Sigmoid colon (tissue), 4 donors: Measurements from ENCODE around the gene MARVELD3.

Experiments
- EP300 ChIP-seq, 4 donors: sonication (generic); formaldehyde crosslinking; IDR thresholded peaks; one replicate each; pipeline ENCODE4 v1.6.1; 2017; ENCODE audit warnings: antibody characterized with exemption in 4 of 4
- POLR2AphosphoS5 ChIP-seq, 4 donors: sonication (generic); formaldehyde crosslinking; IDR thresholded peaks; one replicate each; pipeline ENCODE4 v1.6.1; 2017; ENCODE audit warnings: antibody characterized with exemption in 4 of 4
- TF ChIP-seq, protein P1 (sequence below), 4 experiments: fragments of 450-650 bp in 3 of 4; fragments of 200-600 bp in 1 of 4; IDR thresholded peaks; one replicate each; pipeline ENCODE4 v1.5.1; 2016 to 2019; ENCODE audit warnings: antibody characterized with exemption in 4 of 4, mild to moderate bottlenecking in 3 of 4, moderate library complexity in 2 of 4

DNA sequence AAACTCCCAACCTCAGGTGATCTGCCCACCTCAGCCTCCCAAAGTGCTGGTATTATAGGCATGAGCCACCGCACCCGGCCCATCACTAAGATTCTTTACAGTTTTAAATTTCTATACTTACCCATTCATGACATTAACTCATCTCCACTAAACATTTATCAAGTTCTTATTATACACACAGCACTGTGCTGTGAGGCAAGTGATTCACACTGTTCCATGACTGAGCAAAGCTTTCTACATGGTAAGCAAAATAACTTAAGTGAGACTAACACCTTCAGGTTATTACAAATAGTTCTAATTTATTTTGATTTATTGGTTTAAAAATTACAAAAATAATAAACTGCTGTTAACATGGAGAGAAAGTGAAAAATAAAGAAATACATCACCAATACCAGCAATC, 33.5 kb downstream of the MARVELD3 start:
- TF ChIP-seq POLR2AphosphoS5 (IDR thresholded peaks at IDR 0.05) (no peak), EP300 (IDR thresholded peaks at IDR 0.05) (no peak)
- TF ChIP-seq, protein P1, sequence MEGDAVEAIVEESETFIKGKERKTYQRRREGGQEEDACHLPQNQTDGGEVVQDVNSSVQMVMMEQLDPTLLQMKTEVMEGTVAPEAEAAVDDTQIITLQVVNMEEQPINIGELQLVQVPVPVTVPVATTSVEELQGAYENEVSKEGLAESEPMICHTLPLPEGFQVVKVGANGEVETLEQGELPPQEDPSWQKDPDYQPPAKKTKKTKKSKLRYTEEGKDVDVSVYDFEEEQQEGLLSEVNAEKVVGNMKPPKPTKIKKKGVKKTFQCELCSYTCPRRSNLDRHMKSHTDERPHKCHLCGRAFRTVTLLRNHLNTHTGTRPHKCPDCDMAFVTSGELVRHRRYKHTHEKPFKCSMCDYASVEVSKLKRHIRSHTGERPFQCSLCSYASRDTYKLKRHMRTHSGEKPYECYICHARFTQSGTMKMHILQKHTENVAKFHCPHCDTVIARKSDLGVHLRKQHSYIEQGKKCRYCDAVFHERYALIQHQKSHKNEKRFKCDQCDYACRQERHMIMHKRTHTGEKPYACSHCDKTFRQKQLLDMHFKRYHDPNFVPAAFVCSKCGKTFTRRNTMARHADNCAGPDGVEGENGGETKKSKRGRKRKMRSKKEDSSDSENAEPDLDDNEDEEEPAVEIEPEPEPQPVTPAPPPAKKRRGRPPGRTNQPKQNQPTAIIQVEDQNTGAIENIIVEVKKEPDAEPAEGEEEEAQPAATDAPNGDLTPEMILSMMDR (IDR thresholded peaks at IDR 0.05), result no peak
